GM10248 (cell line): ENCODE results near the gene MFSD11.
"Not testable (repeated sequence)": the region's sequence is repeated elsewhere in the genome, so short reads cannot be mapped to it uniquely, and the experiment has no call there.

Experiments
- CTCF ChIA-PET: fragments of 300-600 bp; sonication (Branson Sonifier 250); formaldehyde crosslinking; extraction: SDS; loops from one replicate; lab custom pipeline; 2021; ENCODE audit warnings: antibody characterized with exemption; lab: Yijun Ruan, JAX
- POLR2A ChIA-PET: fragments of 350-650 bp; sonication (Branson Sonifier 250); formaldehyde crosslinking; extraction: SDS; loops from one replicate; lab custom pipeline; 2020; ENCODE audit warnings: antibody characterized with exemption; lab: Yijun Ruan, JAX
- DNase-seq: peaks from one replicate; pipeline ENCODE4 v3.0.0; 2012; ENCODE audit errors: extremely low spot score
- TF ChIP-seq, protein P1 (sequence below): IDR thresholded peaks from 2 replicates; pipeline ENCODE4 v1.5.1; 2012; ENCODE audit warnings: mild to moderate bottlenecking, low read depth; ENCODE audit errors: extremely low read depth, missing control alignments, control extremely low read depth

Gene MFSD11

GRCh38 chr17:76797241-76797840, 59.4 kb downstream of the MFSD11 start:
- ChIA-PET POLR2A (no interaction called here), CTCF (no interaction called here)
- no peak for DNase-seq
- TF ChIP-seq, protein P1, sequence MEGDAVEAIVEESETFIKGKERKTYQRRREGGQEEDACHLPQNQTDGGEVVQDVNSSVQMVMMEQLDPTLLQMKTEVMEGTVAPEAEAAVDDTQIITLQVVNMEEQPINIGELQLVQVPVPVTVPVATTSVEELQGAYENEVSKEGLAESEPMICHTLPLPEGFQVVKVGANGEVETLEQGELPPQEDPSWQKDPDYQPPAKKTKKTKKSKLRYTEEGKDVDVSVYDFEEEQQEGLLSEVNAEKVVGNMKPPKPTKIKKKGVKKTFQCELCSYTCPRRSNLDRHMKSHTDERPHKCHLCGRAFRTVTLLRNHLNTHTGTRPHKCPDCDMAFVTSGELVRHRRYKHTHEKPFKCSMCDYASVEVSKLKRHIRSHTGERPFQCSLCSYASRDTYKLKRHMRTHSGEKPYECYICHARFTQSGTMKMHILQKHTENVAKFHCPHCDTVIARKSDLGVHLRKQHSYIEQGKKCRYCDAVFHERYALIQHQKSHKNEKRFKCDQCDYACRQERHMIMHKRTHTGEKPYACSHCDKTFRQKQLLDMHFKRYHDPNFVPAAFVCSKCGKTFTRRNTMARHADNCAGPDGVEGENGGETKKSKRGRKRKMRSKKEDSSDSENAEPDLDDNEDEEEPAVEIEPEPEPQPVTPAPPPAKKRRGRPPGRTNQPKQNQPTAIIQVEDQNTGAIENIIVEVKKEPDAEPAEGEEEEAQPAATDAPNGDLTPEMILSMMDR, result no peak

GRCh38 chr17:76801706-76802105, 63.8 kb downstream of the MFSD11 start:
- TF ChIP-seq, protein P1, result no peak
- DNase-seq, result no peak
- ChIA-PET CTCF (no interaction called here), POLR2A (no interaction called here)

DNA sequence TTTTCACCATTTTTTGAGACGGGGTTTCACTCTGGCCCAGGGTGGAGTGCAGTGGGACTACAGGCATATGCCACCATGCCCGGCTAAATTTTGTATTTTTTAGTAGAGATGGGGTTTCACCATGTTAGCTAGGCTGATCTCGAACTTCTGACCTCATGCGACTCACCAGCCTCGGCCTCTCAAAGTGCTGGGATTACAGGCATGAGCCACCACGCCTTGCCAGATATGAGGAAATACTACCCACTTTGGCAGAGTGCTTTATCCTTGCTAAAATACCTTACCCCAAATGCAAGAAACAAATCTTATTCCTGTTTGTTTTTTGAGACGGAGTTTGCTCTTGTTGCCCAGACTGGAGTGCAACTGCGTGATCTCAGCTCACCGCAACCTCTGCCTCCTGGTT, 67.4 kb downstream of the MFSD11 start:
- TF ChIP-seq, protein P1, result no peak
- ChIA-PET CTCF (no interaction called here), POLR2A (no interaction called here)
- no peak for DNase-seq

DNA sequence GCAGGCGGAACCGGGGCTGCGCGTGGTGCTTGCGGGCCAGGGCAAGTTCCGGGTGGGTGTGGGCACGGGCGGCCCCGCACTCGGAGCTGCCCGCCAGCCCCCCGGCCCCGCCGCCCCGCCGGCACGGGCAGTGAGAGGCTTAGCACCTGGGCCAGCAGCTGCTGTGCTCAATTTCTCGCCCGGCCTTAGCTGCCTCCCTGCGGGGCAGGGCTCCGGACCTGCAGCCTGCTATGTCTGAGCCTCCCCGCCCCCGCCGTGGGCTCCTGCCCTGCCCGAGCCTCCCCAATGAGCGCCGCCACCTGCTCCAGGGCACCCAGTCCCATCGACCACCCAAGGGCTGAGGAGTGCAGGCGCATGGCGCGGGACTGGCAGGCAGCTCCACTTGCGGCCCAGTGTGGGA, 68.2 kb downstream of the MFSD11 start:
- CTCF ChIA-PET, DNase-seq, POLR2A ChIA-PET: not testable (repeated sequence)

GRCh38 chr17:76806767-76807166, 68.8 kb downstream of the MFSD11 start:
- POLR2A ChIA-PET, DNase-seq: not testable (repeated sequence)
- CTCF ChIA-PET, result interaction anchor here (0.7 to 1.9 kb wide), 3 partner anchors 8 to 61 kb away, joined by 3 to 6 read pairs (median 3); no protein-coding TSS in a partner anchor

DNA sequence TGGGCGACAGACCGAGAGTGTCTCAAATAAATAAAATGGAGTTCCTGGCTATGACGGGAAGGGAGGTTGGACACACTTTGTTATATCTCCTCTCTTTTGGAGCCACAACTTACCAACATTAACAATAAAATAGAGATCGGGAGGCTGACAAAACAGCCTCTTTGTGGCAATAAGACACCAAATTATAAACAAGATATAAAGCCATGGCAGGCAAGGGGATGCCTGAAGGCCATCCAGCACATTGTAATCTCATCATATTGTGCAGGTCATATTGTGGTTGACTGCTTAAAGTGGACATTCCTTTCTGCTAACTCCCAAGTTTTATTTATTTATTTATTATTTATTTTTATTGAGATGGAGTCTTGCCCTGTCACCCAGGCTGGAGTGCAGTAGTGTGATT, 70.4 kb downstream of the MFSD11 start:
- POLR2A ChIA-PET, result no interaction called here
- DNase-seq, result no peak
- TF ChIP-seq, protein P1, result no peak
- CTCF ChIA-PET, result interaction anchor here (1.9 kb wide), 1 partner anchor 8 kb away, joined by 6 read pairs; no protein-coding TSS in a partner anchor

DNA sequence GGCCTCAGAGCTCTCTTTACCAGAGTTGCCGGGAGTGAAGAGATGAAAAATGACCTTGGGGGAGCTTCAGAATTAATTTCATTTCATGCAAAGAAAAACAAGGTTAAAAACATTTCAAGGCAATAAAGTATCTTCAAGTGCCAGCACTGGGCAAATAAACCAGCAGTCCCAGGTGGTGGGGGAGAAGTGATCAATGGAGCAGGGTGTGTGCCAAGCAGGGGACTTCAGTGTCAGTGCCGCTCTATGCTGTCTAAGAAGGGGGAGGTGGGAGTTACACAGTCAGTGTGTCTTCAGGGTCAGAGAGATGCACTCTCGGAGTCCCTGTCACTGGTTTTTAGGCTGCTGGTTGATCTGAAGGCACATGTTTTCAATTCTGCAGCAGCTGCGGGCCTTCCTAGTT, 73.0 kb downstream of the MFSD11 start:
- ChIA-PET POLR2A (no interaction called here), CTCF (no interaction called here)
- TF ChIP-seq, protein P1, result no peak
- no peak for DNase-seq

DNA sequence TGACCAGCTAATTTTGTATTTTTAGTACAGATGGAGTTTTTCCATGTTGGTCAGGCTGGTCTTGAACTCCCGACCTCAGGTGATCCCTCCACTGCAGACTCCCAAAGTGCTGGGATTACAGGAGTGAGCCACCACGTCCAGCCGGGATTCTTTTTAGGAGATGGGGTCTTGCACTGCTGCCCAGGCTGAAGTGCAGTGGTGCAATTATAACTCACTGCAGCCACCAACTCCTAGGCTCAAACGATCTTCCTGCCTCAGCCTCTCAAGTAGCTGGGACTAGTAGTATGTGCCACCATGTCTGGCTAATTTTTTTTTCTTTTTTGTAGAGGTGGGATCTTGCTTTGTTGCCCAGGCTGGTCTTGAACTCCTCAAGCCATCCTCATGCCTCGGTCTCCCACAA, 73.9 kb downstream of the MFSD11 start:
- no peak for DNase-seq
- CTCF ChIA-PET, result interaction anchor here (1.2 kb wide), 1 partner anchor 244 kb away, joined by 3 read pairs; no protein-coding TSS in a partner anchor
- TF ChIP-seq, protein P1, result no peak
- POLR2A ChIA-PET, result no interaction called here
